Stomach (tissue), 4 donors: ENCODE measurements around the gene LYPD3.
"Not testable (repeated sequence)": the region's sequence is repeated elsewhere in the genome, so short reads cannot be mapped to it uniquely, and the experiment has no call there.

ENCODE experiments used
- POLR2A ChIP-seq, 4 donors: fragments of 450-650 bp; IDR thresholded peaks; one replicate each; pipeline ENCODE4 v1.6.1; 2016; ENCODE audit warnings: antibody characterized with exemption in 4 of 4, control low read depth in 2 of 4, mild to moderate bottlenecking in 1 of 4, moderate library complexity in 1 of 4
- POLR2AphosphoS5 ChIP-seq, 3 donors: sonication (generic); formaldehyde crosslinking; IDR thresholded peaks; one replicate each; pipeline ENCODE4 v1.6.1; 2016; ENCODE audit warnings: antibody characterized with exemption in 3 of 3
- TF ChIP-seq, protein P1 (sequence below), 7 experiments: fragments of 450-650 bp in 4 of 7; fragments of 200-600 bp in 3 of 7; sonication (generic) in 3 of 7; IDR thresholded peaks; one replicate each; pipeline ENCODE4 v1.5.1; 2016 to 2019; ENCODE audit warnings: antibody characterized with exemption in 7 of 7, control low read depth in 2 of 7, mild to moderate bottlenecking in 1 of 7

DNA sequence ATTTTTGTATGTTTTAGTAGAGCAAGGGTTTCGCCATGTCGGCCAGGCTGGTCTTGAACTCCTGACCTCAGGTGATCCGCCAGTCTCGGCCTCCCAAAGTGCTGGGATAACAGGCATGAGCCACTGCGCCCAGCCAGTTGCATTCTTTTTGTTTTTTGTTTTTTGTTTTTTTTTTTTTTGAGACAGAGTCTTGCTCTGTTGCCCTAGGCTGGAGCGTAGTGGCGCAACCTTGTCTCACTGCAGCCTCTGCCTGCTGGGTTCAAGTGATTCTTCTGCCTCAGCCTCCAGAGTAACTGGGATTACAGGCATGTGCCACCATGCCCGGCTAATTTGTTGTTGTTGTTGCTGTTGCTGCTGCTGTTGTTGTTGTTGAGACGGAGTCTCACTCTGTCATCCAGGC is 21.3 kb downstream of the LYPD3 start:
- TF ChIP-seq, protein P1, sequence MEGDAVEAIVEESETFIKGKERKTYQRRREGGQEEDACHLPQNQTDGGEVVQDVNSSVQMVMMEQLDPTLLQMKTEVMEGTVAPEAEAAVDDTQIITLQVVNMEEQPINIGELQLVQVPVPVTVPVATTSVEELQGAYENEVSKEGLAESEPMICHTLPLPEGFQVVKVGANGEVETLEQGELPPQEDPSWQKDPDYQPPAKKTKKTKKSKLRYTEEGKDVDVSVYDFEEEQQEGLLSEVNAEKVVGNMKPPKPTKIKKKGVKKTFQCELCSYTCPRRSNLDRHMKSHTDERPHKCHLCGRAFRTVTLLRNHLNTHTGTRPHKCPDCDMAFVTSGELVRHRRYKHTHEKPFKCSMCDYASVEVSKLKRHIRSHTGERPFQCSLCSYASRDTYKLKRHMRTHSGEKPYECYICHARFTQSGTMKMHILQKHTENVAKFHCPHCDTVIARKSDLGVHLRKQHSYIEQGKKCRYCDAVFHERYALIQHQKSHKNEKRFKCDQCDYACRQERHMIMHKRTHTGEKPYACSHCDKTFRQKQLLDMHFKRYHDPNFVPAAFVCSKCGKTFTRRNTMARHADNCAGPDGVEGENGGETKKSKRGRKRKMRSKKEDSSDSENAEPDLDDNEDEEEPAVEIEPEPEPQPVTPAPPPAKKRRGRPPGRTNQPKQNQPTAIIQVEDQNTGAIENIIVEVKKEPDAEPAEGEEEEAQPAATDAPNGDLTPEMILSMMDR (IDR thresholded peaks at IDR 0.05), result not testable (repeated sequence)
- TF ChIP-seq POLR2A, POLR2AphosphoS5 (IDR thresholded peaks at IDR 0.05): not testable (repeated sequence)
